ENCODE results near the gene DRICH1.
"Not testable (repeated sequence)": the region's sequence is repeated elsewhere in the genome, so short reads cannot be mapped to it uniquely, and the experiment has no call there.

Gene DRICH1

DNA sequence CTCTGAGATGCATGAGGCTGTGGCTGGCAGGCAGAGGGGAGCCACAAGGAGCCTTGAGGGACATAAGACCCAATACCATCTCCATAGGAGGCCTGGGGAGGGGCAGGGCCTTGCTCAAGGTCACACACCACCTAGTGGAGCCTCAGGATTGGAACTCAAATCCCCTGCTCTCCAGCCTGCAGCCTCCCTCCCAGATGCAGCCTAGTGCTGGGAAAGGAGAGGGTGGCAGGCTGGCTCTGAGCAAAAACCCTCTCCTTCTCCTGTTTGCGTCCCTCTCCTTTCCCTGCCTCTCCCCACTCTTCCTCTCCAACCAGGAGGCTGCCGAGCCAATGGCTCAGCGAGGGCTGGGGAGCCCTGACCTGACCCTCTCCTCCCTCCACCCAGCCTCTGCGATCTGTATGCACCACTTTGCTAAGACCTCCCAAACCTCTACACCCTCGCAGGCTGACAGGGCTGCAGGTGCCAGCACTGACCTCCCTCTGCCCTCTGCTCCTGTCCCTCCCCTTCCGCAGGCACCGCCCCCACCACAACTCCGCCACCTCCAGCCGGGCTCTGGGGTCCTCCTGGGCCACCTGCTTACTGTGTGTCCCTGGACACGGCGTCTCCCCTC lies 66.7 kb downstream of the DRICH1 start:
- DNase-seq, result no peak

DNA sequence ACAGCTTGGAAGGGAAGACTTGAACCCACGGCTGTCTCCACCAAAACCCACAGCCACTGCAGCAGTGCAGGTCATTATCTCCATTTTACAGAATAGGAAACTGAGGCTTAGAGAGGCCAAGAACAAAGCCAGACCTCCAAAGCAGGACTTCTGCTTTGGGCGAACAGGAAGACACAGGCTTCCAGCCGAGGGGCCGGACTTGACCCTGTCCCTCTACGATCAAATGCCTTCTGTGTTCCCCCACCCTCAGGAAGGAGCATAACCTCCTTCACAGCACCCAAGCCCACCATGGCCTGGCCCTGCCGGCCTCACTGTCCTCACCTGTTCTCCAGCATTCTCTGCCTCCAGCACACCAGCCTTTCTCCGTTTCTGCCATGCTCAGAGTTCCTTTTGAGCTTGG lies 67.8 kb downstream of the DRICH1 start:
- DNase-seq, result no peak

DNA sequence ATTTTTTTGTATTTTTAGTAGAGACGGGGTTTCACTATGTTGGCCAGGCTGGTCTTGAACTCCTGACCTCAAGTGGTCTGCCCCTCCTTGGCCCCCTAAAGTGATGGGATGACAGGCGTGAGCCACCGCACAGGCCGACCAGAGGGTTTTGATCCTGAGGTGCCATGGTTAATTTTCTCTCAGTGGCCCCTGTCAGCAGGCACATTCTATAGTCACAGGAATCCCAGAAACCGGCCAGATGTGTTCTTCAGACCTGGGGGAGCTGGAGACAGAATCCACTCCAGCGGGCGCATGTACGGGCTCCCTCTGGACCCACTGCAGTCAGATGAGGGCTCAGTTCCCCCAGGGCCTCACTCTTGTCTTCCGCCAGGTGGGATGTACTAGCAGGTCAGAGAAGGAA lies 69.0 kb downstream of the DRICH1 start:
- DNase-seq, result no peak

DNA sequence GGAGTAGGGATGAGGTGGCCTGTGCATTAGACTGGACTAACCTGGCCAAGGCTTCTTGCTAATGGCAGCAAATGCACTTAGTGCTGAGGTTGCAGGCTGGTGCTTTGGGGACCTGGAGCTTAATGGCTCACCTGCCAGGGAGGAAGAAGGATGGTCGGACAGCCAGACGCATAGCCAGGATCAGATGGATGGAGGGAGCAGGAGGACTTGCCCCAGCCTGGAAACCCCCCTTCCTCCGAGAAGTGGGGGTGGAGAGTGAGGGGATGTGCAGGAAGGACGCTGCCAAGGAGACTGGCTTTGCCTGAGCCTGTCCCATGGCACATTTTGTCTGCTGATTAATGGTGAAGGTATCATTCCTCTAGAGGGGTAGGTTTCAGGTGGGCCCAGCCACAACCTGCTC lies 69.9 kb downstream of the DRICH1 start:
- no peak for DNase-seq

DNA sequence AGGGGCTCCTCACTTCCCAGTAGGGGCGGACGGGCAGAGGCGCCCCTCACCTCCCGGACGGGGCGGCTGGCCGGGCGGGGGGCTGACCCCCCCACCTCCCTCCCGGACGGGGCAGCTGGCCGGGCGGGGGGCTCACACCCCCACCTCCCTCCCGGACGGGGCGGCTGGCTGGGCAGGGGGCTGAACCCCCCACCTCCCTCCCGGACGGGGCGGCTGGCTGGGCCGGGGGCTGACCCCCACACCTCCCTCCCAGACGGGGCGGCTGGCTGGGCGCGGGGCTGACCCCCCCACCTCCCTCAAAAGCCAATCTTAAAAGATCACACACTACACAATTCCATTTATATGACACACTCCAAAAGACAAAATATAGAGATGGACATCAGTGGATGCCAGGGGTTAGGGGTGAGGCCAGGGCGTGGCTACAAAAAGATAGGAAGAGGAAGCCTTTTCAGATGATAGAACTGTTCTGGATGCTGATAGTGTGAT lies 71.1 kb downstream of the DRICH1 start:
- not testable (repeated sequence) for DNase-seq

DNA sequence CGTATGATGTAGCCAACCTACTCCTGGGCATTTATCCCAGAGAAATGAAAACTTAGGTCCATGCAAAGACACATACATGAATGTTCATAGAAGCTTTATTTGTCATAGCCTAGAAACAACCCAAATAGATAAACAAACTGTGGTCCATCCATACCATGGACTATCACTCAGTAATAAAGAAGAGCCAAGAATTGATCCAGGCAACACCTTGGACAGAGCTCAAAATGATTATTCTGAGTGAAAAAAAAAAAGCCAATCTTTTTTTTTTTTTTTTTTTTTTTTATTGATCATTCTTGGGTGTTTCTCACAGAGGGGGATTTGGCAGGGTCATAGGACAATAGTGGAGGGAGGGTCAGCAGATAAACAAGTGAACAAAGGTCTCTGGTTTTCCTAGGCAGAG lies 71.9 kb downstream of the DRICH1 start:
- DNase-seq, result not testable (repeated sequence)

Data from stimulated activated CD4-positive, alpha-beta T cell treated with anti-CD3 and anti-CD28 coated beads, Interleukin-12 subunit alpha, Interleukin-12 subunit beta, amount 100 ng/mL, for 4 hours (primary cell).